Measurements from ENCODE around the gene DIS3L.

Gene DIS3L

DNA sequence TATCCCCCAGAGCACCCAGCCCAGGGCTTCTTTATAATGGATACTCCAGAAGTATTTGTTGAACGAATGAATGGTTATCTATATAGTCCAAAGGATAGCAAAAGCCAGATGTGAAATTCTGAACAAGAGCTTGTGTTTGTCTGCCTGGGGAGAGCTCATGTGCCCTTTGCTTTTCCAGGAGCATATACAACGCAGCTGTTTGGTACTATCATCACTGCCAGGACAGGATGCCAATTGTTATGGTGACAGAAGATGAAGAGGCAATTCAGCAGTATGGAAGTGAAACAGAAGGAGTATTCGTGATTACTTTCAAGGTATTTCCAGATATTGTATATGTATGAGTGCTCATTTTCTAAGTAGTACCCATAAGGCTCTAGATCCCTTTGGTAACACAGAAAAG is 15.2 kb downstream of the DIS3L start:
- TF ChIP-seq RAD21 (IDR thresholded peaks at IDR 0.05; ENCODE audit: low read depth) (no peak), CEBPB (IDR thresholded peaks at IDR 0.05) (no peak), NFIC (IDR thresholded peaks at IDR 0.05) (no peak), FOXM1 (IDR thresholded peaks at IDR 0.05; ENCODE audit: borderline replicate concordance, low read depth) (no peak), EP300 (IDR thresholded peaks at IDR 0.05; ENCODE audit: borderline replicate concordance) (no peak), EGR1 (IDR thresholded peaks at IDR 0.05) (no peak), TCF12 (IDR thresholded peaks at IDR 0.05; ENCODE audit: low read depth) (no peak), ZBTB7A (IDR thresholded peaks at IDR 0.05; ENCODE audit: low read depth) (no peak), YY1 (IDR thresholded peaks at IDR 0.05; ENCODE audit: low read depth) (no peak), CREB1 (IDR thresholded peaks at IDR 0.05; ENCODE audit: low read depth) (no peak), USF1 (IDR thresholded peaks at IDR 0.05) (no peak), MAX (IDR thresholded peaks at IDR 0.05) (no peak), TAF1 (IDR thresholded peaks at IDR 0.05; ENCODE audit: low read depth) (no peak), TEAD4 (IDR thresholded peaks at IDR 0.05) (no peak)
- TF ChIP-seq, protein P1, sequence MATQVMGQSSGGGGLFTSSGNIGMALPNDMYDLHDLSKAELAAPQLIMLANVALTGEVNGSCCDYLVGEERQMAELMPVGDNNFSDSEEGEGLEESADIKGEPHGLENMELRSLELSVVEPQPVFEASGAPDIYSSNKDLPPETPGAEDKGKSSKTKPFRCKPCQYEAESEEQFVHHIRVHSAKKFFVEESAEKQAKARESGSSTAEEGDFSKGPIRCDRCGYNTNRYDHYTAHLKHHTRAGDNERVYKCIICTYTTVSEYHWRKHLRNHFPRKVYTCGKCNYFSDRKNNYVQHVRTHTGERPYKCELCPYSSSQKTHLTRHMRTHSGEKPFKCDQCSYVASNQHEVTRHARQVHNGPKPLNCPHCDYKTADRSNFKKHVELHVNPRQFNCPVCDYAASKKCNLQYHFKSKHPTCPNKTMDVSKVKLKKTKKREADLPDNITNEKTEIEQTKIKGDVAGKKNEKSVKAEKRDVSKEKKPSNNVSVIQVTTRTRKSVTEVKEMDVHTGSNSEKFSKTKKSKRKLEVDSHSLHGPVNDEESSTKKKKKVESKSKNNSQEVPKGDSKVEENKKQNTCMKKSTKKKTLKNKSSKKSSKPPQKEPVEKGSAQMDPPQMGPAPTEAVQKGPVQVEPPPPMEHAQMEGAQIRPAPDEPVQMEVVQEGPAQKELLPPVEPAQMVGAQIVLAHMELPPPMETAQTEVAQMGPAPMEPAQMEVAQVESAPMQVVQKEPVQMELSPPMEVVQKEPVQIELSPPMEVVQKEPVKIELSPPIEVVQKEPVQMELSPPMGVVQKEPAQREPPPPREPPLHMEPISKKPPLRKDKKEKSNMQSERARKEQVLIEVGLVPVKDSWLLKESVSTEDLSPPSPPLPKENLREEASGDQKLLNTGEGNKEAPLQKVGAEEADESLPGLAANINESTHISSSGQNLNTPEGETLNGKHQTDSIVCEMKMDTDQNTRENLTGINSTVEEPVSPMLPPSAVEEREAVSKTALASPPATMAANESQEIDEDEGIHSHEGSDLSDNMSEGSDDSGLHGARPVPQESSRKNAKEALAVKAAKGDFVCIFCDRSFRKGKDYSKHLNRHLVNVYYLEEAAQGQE (IDR thresholded peaks at IDR 0.05; ENCODE audit: low read depth), result no peak

DNA sequence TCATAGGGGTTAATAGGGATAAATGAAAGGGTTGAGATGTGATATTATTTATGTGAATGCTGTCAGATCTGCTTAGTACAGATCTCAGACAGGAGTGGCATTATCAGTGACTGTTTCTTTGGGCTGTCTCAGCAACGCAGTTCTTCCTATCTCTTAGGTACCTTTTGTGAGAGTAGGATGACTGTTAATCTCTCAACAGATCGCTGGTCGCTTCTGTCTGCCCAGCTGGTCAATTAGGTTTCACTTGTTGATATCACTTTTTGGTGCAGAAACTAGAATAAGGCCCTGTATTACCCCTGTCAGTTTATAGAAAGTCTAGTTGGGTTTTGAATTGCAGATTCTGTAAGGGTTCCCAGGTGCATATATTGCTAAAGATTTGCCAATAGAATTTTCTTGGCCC is 16.5 kb downstream of the DIS3L start:
- no peak for TF ChIP-seq USF1 (IDR thresholded peaks at IDR 0.05)
- TF ChIP-seq MAX (IDR thresholded peaks at IDR 0.05), result no peak
- no peak for TF ChIP-seq EP300 (IDR thresholded peaks at IDR 0.05; ENCODE audit: borderline replicate concordance)
- no peak for TF ChIP-seq CREB1 (IDR thresholded peaks at IDR 0.05; ENCODE audit: low read depth)
- no peak for TF ChIP-seq RAD21 (IDR thresholded peaks at IDR 0.05; ENCODE audit: low read depth)
- TF ChIP-seq EGR1 (IDR thresholded peaks at IDR 0.05), result no peak
- no peak for TF ChIP-seq TEAD4 (IDR thresholded peaks at IDR 0.05)
- TF ChIP-seq, protein P1 (IDR thresholded peaks at IDR 0.05; ENCODE audit: low read depth), result no peak
- no peak for TF ChIP-seq NFIC (IDR thresholded peaks at IDR 0.05)
- no peak for TF ChIP-seq ZBTB7A (IDR thresholded peaks at IDR 0.05; ENCODE audit: low read depth)
- no peak for TF ChIP-seq TCF12 (IDR thresholded peaks at IDR 0.05; ENCODE audit: low read depth)
- no peak for TF ChIP-seq TAF1 (IDR thresholded peaks at IDR 0.05; ENCODE audit: low read depth)
- TF ChIP-seq FOXM1 (IDR thresholded peaks at IDR 0.05; ENCODE audit: borderline replicate concordance, low read depth), result no peak
- TF ChIP-seq CEBPB (IDR thresholded peaks at IDR 0.05), result no peak
- TF ChIP-seq YY1 (IDR thresholded peaks at IDR 0.05; ENCODE audit: low read depth), result no peak

DNA sequence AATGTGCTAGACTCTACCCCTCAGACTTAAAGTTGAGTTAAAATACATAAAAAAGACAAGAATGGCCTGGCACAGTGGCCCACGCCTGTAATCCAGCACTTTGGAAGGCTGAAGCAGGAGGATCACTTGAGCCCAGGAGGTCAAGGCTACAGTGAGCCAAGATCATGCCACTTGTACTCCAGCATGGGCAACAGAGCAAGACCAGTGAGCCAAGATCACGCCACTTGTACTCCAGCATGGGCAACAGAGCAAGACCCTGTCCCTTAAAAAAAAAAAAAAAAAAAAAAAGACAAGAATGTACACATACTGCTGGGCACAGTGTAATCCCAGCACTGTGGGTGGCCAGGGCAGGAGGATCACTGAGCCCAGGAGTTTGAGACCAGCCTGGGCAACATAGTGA is 17.4 kb downstream of the DIS3L start:
- no peak for TF ChIP-seq MAX (IDR thresholded peaks at IDR 0.05)
- no peak for TF ChIP-seq ZBTB7A (IDR thresholded peaks at IDR 0.05; ENCODE audit: low read depth)
- TF ChIP-seq USF1 (IDR thresholded peaks at IDR 0.05), result no peak
- TF ChIP-seq TCF12 (IDR thresholded peaks at IDR 0.05; ENCODE audit: low read depth), result no peak
- TF ChIP-seq RAD21 (IDR thresholded peaks at IDR 0.05; ENCODE audit: low read depth), result no peak
- no peak for TF ChIP-seq FOXM1 (IDR thresholded peaks at IDR 0.05; ENCODE audit: borderline replicate concordance, low read depth)
- no peak for TF ChIP-seq NFIC (IDR thresholded peaks at IDR 0.05)
- no peak for TF ChIP-seq EP300 (IDR thresholded peaks at IDR 0.05; ENCODE audit: borderline replicate concordance)

DNA sequence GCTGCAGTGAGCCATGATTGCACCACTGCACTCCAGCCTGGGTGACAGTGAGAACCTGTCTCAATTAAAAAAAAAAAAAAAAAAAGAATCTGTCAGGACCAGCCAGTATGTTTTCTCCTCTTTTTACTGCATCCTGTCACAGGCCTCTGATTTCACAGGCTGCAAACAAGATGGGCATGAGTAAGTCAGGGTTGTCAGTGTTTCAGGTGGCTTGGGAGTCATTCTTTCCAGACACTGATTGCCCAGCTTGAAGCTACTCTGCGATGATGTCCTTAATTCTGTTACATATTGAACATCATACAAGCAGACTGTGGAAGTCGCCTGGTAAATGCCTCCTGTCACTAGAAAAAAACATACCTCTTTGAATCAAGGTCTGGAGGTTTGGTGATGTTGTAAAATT is 18.8 kb downstream of the DIS3L start:
- no peak for TF ChIP-seq MAX (IDR thresholded peaks at IDR 0.05)

GRCh38 chr15:66323312-66323928 is 30.1 kb downstream of the DIS3L start:
- no peak for TF ChIP-seq NFIC (IDR thresholded peaks at IDR 0.05)
- no peak for TF ChIP-seq EGR1 (IDR thresholded peaks at IDR 0.05)
- TF ChIP-seq MAX (IDR thresholded peaks at IDR 0.05), result no peak
- no peak for TF ChIP-seq RAD21 (IDR thresholded peaks at IDR 0.05; ENCODE audit: low read depth)
- no peak for TF ChIP-seq USF1 (IDR thresholded peaks at IDR 0.05)
